Stimulated activated CD8-positive, alpha-beta memory T cell treated with anti-CD3 and anti-CD28 coated beads, Interleukin-4, amount 100 ng/mL, for 4 hours (primary cell): ENCODE results near the gene SUSD6.
"Not testable (repeated sequence)": the region's sequence is repeated elsewhere in the genome, so short reads cannot be mapped to it uniquely, and the experiment has no call there.

Experiments used
- DNase-seq, 2 donors: peaks; one replicate each; pipeline ENCODE4 v3.0.0-alpha.2; 2020; ENCODE audit warnings: low read depth in 2 of 2, low spot score in 1 of 2

SUSD6 gene

DNA sequence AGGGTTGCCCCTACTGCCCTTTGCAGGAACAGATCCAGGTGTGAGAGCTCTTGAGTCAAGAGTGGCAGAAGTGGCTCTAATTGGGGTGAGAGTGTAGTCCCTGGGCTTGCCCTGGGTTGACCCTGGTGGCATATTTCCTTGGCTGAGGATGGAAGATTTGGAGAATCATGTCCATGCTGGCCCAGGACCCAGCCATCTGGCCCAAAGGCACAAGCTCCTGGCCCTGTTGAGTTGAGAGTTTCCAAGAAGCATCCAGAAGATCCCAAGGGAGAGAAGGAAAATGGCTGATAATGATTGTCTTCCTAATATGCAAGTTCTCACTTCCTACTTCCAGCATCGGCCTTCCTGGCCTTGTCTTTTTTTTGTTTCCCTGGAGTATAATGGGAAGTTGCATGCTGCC, 100.1 kb downstream of the SUSD6 start:
- no peak for DNase-seq

DNA sequence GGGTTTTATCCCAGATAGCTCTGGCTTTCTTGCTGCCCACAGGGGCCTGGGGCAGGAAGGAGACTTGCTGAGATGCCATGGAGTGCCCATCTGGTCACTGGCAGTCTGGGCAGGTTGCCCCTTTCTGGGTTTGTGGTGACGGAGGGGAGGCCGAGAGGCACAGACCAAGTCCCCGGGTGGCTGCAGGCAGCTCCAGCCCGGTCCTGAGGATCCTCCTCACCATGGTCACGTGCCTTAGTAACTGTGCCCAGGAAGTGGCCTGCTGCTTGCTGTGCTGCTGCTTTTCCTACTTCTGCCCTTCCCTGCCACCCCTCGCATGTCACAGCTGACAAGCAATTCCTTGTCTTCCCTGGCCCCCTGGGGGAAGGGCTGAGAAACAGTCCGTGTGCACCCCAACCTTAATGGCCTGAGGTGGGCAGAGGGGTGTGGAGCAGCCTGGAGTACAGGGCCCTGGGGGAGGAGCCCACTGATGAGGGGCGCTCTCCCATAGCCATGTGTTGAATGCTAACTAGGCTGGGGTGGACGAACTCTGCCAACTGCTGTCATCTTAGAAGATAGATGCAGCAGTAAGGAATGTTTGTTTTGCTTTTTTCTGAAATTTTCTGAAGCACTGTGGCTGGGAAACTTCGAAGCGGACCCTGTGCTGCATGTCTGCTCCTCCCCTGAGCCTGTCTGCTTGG, 100.6 kb downstream of the SUSD6 start:
- DNase-seq: no peak

DNA sequence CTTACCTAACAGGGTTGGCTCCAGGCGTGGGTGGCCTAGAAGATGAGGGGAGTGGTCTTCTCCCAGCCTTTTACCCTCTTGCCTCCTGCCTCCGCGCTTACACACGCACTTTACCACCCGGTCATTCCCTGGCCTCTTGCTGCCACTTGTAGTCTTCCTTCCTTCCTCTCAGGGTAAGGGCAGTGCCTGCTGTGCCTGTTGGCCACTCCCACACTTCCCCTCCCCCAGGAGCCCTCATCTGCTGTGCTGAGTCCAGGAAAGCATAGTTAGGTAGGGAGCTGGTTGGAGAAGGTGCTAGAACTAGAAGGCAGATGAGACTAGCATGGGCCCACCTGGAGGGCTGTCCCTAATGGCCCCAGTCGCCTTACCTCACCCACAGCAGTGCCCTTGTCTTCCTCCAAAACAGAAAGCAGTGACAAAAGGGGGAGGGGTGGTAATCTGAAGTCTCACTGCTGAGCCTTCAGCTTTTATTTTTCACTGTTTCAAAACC, 101.2 kb downstream of the SUSD6 start:
- DNase-seq: no peak

DNA sequence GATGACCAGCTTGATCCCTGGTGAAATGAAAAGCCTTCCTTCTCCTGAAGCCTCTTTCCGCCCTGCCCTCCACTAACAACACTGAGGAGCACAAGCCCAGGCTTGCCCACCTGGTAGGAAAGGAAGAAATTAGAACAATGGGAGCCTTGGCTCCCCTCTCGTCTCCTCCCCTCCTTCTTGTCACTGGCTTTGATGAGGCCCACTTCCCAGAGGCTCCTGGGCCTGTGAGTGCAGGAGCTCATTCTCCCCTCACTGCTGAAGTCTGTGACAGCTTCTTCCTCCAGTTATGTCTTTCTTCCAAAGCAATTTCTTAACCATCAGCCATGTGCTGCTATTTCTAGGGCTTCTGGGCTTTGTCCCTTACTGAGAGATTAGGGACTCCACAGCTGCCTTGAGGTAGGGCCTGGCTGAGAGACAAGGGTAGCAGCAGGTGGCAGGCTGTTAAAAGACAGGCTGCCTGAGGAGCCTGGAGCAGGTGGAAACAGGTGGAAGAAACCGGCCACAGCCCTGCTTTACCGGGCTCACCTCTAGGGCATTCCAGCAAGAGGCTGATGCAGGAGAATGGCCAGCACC, 101.9 kb downstream of the SUSD6 start:
- no peak for DNase-seq

DNA sequence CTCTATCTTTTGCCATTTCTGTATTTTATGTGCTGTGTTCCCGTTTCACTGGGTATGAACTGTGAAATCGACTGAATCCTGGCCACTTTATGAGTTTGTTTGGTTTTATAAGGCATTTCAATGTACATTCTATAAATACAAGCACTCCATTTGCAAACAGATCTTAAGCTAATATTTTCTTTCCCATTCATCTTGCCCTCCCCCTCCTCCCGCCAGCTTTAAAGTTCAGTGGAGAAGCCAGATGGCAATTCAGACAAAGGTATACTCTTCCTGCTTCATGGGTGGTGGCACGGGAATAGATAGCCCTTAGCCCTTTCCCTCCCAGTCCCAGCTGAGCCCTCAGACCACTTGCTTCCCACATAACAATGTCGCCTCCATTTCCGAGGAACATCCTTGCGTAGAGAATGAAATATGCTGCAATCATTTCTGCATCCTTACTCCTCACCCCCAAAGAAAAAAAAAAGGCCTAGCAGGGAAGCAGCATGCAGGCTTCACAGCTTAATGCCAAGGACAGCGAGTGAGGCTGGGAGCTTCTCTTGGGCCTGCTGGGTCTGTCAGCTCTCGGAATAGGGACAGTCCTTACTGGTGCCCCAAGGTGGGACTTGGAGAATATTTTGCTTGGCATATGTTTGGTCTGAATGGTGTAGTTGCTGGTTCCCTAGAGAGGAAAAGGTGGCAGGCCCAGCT, 102.7 kb downstream of the SUSD6 start:
- no peak for DNase-seq

DNA sequence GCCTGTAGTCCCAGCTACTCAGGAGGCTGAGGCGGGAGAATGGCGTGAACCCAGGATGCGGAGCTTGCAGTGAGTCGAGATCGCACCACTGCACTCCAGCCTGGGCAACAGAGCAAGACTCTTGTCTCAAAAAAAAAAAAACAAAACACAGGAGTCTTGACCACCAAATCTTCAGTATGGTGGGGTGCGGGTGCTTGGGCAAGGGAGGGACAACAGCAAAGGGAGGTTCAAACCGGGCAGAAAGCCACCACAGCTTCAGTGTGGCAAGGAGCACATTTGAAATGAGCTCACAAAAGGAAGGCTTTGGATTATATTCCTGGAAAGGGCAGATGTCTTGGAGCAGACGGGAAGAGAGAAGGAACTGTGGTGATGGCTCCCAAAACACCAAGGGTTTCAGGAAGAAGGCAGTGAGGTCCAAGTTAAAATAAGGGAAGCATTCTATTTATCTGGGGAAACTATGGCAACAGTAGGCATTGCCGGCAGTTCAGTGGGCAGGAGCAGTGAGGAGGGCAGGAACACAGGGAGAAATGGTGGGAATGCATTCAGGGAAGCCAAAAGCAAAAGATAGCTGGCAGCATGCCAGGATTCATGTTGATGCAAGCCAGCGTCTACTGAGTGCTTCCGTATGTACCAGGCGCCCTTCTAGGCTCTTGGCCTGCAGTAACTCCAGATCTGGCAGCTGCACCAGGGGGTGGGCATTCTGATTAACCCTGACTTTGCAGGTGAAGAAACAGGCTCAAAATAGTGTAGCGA, 104.5 kb downstream of the SUSD6 start:
- no peak for DNase-seq

DNA sequence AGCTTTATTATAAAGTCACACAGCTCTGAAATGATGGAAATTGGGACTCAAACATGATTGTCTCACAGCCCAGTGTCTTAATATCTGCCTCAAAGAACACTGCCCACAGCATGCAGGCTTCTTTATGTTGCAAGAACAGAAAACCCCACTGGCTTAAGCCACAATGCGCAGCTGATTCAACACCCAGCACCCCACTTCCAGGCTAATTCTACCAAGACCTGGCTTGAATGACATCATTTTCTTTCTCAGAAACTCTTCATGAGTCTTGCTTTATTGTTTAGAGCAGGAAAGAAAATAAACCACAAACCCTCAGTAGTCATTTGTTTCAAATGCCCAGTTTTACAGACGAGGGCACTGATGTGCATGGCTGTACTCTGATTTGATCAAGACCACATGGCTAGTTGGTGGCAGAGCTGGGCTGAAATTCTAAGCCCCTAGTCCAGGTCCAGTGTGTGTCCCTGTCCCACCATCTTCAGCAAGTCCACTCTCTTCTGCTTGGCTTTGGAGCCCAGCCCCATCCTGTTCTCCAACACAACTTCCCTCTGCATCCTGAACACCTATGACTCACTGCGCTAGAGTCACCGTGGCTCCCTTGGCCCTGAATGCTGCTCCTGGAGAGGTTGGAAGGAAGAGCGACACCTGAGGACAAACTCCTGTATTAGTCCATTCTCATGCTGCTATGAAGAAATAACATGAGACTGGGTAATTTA, 105.2 kb downstream of the SUSD6 start:
- DNase-seq: peak in 1 of 2 donors; percentile 27

DNA sequence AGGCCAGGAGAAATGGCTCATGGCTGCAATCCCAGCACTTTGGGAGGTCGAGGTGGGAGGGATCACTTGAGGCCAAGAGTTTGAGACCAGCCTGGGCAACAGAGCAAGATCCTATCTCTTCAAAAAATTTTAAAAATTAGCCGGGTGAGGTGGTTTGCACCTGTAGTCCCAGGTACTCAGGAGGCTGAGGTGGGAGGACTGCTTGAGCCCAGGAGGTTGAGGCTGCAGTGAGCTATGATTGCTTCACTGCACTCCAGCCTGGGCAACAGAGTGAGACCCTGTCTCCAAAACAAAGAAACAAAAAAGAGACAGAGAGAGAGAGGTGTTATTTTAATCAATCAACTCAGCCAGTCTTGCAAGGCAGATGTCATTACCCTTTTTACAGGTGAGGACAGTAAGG, 107.2 kb downstream of the SUSD6 start:
- not testable (repeated sequence) for DNase-seq

DNA sequence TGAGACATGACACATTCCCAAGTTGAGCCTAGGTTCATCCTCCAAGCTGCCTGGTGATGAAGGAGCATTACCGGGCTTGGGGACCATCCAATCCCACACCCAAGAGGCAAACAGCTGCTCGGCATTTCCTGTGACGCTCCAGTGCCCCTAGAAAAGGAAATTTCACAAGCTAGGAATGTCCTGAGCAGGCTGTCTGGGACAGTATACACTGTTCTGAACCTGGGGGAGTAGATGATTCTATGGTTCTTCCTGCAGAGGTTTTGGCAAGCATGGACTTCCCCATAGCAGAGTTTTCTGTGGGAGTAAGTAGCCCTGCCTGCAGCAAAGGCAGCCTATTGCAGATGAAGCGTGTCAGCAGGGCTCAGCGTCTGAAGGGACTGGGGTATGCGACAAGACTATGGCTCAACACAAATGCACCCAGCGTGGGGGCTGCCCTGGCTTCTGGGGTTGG, 108.1 kb downstream of the SUSD6 start:
- DNase-seq: no peak

DNA sequence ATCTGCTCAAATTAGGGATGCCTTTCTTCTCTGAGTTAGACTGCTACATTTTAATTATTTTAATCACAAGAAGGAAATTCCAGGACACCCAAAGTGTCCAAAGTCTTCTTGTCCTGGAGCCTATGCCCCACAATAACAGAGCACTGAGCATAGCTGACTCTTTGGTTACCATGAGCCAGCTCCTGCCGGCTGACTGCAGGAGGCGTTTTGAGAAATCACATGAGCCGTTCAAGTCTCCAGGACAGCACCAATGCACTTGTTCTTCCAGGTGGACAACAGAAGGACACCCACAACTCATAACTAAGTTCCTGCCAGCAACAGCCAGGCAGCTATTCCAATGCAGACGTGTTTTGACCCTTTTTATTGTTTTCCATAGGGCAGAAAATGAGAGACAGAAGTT, 109.5 kb downstream of the SUSD6 start:
- DNase-seq: no peak

DNA sequence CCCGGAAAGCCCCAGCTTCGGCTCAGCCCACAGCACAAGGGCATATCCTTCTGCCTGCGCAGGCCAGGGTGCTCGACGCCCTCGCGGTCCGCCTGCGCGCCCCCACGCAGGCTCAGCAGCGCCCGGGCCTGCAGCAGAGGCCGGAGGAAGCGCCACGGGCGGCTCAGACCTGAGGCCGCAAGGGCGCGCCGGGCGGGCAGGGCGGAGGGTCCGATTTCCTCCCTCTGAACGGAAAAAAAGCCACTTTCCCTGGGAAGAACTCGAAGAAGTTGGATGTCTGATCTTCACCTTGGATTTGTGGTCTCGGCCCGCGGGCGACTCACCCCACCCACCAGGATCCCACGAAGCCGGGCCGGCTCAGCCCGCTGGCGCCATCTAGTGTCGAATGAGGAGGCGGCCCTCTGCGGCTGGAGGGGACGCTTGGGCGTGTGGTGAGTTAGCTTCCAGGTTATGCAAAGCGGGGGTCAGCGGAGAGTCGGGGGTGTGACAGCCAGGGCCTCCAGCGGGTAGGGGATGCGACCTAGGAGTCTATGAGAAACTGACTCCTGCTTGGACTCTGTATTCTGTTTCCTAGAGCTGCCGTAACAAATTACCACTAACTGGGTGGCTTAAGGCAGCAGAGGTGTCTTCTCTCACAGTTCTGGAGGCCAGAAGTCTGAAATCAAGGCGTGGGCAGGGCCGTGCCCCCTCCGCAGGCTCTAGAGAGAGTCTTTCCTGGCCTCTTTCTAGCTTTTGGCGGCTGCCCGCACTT, 115.5 kb downstream of the SUSD6 start:
- peak; percentile 66 to 77 for DNase-seq

DNA sequence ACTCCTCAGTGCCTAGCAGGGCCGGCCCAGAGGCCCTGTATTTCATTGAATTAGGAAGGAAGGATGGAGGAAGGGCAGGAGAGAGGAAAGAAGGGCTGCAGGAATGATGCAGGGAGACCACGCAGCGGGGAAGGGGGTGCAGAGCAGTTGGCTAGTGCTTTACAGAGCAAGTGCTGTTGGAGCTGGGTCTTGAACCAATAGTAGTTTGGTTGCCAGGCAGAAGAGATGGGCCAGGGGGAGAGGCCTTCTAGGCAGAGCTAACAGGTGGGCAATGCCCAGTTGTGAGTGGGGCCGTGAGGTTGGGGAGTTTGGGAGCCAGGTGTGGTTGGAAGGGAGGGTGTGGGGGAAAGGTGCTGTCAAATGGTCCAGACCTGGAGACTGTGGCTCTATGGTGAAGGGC, 116.5 kb downstream of the SUSD6 start:
- no peak for DNase-seq

DNA sequence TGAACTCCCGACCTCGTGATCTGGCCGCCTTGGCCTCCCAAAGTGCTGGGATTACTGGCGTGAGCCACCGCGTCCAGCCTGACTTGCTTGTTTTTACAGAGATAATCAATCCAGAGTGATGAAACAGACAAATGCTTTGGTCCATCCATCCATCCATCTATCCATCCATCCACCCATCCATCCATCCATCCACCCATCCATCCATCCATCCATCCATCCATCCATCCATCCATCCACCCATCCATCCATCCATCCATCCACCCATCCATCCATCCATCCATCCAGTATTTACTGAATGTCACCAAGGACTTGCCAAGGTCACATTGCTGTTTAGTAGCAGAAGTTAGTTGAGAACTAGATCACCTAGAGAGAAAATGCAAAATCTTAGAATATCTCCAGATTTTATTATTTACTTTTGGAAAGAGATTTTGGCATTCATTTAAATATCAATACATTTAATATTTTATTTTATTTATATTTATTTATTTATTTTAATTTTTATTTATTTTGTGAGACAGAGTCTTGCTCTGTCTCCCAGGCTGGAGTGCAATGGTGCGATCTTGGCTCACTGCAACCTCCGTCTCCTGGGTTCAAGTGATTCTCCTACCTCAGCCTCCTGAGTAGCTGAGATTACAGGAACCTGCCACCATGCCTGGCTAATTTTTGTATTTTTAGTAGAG, 120.7 kb downstream of the SUSD6 start:
- DNase-seq: not testable (repeated sequence)

DNA sequence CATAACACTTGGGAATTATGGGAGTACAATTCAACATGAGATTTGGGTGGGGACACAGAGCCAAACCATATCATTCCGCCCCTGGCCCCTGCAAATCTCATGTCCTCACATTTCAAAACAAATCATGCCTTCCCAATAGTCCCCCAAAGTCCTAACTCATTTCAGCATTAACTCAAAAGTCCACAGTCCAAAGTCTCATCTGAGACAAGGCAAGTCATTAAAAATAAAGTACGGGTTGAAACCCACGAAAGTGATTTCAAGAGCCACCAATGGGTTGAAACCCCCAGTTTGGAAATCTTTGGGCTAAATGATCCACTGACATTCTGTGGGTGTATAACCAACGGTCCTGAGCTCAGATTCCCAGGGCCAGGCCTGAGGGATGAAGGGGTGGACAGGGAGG, 125.0 kb downstream of the SUSD6 start:
- not testable (repeated sequence) for DNase-seq

DNA sequence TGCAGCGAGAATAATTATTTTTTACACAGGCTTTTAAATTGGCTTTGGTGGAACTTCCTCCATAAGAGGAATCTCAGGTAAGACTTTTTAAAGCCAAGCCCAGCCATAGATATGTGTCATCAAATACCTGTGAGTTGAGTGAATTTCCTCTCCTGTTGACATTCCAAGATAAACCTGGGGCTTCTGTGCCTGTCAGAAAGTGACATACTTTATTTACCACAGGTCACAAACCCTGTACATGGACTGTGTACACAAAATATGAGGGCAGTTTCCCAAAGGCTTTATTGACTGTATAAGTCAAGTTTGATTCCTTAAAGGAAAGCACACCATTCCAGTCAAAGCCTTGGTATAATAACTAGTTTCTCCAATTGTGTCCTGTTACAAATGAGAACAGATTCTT, 129.7 kb downstream of the SUSD6 start:
- DNase-seq: no peak

DNA sequence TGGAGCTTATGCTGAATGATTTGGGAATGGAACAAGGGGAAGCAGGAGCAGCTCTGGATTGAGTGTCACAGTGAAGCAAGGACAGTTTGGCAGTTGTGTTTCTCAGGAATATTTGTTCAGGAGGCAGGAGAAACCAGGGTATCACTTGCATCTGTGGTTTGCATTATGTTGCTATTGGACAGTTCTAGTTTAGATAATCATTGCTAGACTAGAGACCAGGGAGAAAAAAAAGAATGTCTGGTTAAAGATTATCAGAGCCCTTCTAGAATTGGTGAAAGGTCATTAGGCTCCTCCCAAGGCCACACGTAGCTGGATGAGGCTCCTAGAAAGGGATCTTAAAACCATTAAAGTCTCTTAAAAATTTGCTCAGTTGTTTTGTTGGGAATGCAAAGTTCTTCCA, 138.6 kb downstream of the SUSD6 start:
- no peak for DNase-seq

DNA sequence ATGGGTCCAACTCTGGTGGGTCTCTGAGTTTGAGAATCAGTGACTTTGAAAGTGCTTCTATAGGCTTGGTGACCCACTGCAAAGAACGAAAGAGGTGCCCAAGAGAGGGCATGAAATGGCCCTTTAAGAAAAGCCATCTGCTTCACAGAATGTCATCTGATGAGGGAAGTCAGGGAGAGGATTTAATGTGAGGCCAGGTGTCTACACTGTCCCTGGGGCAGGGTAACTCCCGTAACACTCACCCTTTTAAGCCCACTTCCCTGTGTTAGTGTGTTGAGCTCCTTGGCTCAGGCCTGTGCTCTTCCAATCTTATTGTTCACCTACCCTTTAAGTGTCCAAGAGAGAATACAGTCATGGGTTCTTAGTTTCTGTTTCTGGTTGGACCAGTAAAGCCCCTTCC, 139.1 kb downstream of the SUSD6 start:
- DNase-seq: no peak

DNA sequence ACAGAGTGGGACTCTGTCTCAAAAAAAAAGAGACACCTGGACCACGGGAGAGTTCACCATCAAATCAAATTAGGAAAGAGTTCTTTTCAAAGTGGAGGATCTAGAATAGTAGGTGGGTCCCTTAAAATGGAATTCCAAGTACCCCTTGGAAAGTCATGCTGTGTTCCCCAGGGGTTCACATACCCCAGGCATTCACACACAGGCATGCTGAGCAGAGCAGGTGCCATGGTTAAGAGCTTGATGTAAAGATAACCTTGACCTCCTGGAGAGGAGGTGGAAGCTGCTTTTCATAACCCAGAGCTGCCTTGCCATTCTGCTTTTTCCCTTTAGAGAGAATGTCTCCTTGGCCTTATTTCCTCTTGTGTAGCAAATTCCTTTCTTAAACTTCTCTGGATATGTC, 141.4 kb downstream of the SUSD6 start:
- no peak for DNase-seq

DNA sequence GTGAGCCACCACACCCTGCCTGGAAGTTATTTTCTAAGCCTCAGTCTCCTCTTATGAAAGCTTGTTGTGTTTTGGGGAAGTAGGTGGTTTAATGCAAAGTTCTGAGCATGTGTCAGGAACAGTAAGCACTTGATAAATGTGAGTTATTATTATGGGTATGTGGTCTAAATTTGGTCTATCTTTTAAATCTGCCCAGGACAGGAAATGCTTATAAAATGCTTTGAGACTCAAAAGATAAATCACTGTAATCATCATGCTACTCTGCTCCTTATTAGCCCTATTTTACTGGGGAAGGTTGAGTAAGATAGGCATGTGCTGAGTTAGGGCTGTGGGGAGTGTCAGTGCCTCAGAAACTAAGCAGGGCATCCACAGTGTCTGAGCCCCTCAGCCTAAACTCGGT, 142.5 kb downstream of the SUSD6 start:
- DNase-seq: no peak

DNA sequence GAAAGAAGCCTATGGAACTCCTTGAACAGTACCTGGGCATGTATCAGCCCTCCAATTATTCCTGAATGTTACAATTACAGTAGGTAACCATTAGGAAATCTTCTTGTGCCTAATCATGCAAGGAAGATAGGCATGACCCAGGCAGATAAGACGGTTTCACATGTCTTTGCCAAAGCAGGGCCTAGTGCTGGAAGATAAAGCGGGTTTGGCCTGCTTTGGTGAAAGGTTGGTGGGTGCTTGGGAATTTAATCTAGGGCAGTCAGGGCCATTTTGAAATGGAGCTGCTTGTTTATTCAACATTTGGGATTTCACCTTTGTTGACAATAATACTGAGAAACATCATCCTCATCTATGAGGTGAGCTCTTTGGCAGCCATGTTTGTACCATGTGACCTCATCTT, 143.1 kb downstream of the SUSD6 start:
- DNase-seq: no peak
